ENCODE results near the gene GNG13.
"Not testable (repeated sequence)": the region's sequence is repeated elsewhere in the genome, so short reads cannot be mapped to it uniquely, and the experiment has no call there.

GNG13 gene

DNA sequence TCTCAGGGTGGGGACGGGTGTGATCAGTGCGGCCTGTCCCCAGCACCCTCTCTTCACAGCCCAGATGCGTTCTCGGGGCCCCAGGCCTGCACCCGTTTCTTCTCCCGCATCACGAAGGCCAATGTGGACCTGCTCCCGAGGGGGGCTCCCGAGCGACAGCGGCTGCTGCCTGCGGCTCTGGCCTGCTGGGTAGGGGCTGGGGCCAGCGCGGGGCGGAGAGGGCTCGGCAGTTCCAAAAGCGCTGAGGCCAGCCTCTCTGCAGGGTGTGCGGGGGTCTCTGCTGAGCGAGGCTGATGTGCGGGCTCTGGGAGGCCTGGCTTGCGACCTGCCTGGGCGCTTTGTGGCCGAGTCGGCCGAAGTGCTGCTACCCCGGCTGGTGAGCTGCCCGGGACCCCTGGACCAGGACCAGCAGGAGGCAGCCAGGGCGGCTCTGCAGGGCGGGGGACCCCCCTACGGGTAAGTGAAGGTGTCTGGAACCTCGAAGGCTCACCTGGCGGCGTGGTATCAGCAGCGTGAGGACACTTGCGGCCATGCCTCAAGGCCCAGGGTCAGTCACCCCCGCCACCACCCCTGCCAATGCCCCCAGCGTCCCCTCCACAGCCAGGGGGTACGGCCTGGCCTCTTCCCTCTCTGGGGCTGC, 35.6 kb downstream of the GNG13 start:
- DNase-seq (ENCODE audit: insufficient read length, low spot score) (no peak), FAIRE-seq (no peak)

DNA sequence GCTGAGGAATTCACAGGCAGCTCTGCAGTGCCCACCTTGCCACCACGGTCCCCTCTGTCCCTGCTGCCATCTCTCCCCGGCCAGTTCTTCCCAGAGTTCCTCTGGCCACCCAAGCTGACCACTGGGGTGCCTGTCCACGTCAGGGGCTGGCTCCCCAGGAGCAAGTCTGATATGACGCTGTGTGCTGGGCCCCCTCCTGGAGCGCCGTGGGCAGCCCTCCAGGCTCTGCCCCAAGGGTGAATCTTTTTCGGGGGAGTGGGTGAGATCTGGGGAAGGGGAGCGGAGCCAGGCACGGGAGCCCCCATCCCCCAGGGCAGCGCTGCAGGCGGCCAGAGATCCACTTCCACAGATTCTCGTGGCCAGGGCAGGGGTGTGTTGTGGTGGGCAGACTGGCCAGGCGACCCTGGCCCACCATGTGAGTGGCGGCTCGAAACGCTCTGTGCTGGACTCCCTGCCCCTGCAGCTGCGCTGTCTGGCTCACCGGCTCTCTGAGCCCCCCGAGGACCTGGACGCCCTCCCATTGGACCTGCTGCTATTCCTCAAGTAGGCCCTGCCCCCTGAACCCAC, 36.3 kb downstream of the GNG13 start:
- FAIRE-seq (no peak), DNase-seq (ENCODE audit: insufficient read length, low spot score) (no peak)

DNA sequence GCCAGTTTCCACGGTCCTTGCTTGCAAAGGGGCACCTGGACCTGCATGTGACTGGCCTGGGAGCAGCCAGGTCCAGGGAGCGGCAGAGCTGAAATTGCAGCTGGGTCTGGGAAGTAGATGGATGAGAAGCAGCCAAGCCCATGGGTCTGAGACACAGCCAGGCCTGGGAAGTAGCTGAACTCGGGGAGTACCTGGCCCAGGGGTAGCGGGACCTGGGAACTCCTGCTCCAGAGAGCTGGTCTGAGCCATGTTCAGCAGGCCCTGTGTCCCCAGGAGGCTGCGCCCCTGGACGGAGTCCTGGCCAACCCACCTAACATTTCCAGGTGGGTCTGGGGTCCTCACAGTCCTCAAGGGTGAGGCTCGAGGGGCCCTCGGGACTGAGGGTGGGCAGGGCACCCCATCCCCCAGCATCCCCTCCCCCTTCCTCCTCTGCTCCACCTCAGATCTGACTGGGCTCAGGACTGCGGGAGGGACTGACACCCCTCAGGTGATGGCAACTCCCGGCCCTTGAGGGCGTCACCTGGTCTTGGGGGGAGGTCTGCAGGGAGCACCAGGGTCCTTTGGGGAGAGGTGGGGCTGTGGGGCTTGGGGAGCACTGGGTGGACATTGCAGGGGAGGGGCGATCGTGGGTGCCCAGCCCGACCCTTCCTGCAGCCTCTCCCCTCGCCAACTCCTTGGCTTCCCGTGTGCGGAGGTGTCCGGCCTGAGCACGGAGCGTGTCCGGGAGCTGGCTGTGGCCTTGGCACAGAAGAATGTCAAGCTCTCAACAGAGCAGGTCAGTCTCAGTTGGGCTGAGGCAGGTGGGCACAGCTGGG, 37.0 kb downstream of the GNG13 start:
- no peak for DNase-seq (ENCODE audit: insufficient read length, low spot score)
- no peak for FAIRE-seq

- no peak for DNase-seq (ENCODE audit: insufficient read length, low spot score)
- no peak for FAIRE-seq
Measured at GRCh38 chr16:762595-763268, 37.8 kb downstream of the GNG13 start.

GRCh38 chr16:761625-762513, 38.7 kb downstream of the GNG13 start:
- DNase-seq (ENCODE audit: insufficient read length, low spot score) (no peak), FAIRE-seq (no peak)

- FAIRE-seq (peak; percentile 79), DNase-seq (ENCODE audit: insufficient read length, low spot score) (peak; percentile 79)
Measured at GRCh38 chr16:760545-761343, 39.8 kb downstream of the GNG13 start, which contains the start of gene MSLN. Gene MSLN, plus strand, starts transcription at chr16:760734. Its CDS starts 1,947 bp downstream, at chr16:762681.

GRCh38 chr16:760065-760464, 40.5 kb downstream of the GNG13 start:
- FAIRE-seq (peak; percentile 63), DNase-seq (ENCODE audit: insufficient read length, low spot score) (no peak)

GRCh38 chr16:759110-759910, 41.2 kb downstream of the GNG13 start:
- FAIRE-seq (no peak), DNase-seq (ENCODE audit: insufficient read length, low spot score) (no peak)

DNA sequence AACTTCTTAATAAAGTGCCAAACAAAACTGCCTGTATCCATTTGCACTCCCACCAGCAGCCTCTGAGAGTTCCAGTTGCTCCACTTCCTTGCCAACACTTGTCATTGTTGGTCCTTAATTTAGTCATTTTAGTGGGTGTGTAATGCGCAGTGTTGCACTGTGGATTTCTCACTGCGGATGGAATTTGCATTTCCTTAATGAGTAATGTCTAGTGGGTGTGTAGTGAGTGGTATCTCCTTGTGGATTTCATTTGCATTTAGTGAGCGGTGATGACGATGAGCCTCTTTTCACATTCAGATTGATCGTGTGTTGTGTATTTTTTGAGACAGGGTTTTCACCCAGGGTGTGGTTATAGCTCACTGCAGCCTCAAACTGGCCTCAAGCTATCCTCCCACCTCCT, 44.1 kb downstream of the GNG13 start:
- DNase-seq (ENCODE audit: insufficient read length, low spot score) (no peak), FAIRE-seq (no peak)

DNA sequence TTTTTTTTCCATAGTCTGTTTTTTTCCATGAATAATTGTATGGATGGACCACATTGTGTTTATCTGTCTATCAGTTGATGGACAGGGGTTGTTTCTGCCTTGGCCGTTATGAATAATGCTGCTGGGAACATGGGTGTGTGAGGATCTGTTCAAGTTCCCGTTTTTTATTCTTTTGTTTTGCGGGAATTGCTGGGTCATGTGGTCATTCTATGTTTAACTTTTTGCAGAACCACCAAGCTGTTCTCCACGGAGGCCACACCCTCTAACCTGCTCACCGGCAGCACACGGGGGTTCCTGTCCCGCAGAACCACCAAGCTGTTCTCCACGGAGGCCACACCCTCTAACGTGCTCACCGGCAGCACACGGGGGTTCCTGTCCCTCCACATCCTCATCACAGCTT, 45.9 kb downstream of the GNG13 start:
- no peak for FAIRE-seq
- no peak for DNase-seq (ENCODE audit: insufficient read length, low spot score)

DNA sequence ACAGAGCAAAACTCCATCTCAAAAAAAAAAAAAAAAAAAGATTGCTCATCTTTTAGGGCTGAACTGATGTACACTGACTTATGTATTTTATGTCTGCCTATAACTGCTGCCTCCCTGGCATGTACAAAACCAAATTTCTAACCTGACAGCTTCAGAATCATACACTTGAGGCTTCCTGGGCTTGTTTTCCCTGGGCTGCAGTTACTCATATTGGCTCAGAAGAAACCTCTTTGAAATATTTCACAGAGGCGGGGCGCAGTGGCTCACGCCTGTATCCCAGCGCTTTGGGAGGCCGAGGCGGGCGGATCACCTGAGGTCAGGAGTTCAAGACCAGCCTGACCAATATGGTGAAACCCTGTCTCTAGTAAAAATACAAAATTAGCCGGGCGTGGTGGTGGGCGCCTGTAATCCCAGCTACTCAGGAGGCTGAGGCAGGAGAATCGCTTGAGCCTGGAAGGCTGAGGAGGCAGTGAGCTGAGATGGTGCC, 46.4 kb downstream of the GNG13 start:
- not testable (repeated sequence) for DNase-seq (ENCODE audit: insufficient read length, low spot score); FAIRE-seq

- FAIRE-seq (no peak), DNase-seq (ENCODE audit: insufficient read length, low spot score) (no peak)
Measured at GRCh38 chr16:752007-752312, 48.6 kb downstream of the GNG13 start.

- DNase-seq (ENCODE audit: insufficient read length, low spot score) (no peak), FAIRE-seq (no peak)
Measured at GRCh38 chr16:751152-752006, 49.2 kb downstream of the GNG13 start.

- DNase-seq (ENCODE audit: insufficient read length, low spot score) = no peak
- no peak for FAIRE-seq
Measured at GRCh38 chr16:750485-750884, 50.0 kb downstream of the GNG13 start.

GRCh38 chr16:749010-749409, 51.5 kb downstream of the GNG13 start:
- DNase-seq (ENCODE audit: insufficient read length, low spot score) (no peak), FAIRE-seq (no peak)
